ENCODE measurements around the gene ATG9B. TPM values are rescaled to one million over a fixed set of nuclear protein-coding genes. Genes with fewer than 3 reads are reported as not detected.

ATG9B gene
- total and polyA plus RNA-seq, 9 of the 15 experiments (the other 6 are each of a cell fraction or from before 2014, with no cell fraction given), result 0.29 to 8.0 (median 2.1) TPM

DNA sequence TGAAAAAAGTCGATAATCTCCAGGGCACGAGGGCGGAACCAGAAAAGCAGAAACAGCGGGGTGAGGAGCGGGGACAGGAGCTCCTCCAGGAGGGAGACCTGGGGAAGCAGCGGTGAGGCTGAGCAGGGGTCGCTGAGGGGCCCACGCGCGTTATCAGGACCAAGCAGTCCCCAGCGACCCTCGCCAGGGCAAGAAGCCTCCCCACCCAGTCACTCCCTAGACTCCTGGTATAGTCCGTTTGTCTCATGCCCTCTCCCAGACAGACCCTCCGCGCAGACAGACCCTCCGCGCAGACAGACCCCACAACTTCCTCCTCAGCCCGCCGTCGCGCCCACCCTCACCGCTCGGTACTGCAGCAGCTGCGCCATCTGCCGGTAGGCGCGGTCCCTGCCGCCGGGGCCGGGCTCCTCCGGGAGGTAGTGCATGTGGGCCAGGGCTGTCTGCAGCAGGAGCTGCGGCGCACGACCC is 6.3 kb downstream of the ATG9B start (continued):
- TF ChIP-seq CAMTA2 (CRISPR knock-in tag; conservative IDR thresholded peaks at IDR 0.05) (peak; percentile 54; the same call in 1 of the 2 replicates), MYC (IDR thresholded peaks at IDR 0.05; ENCODE audit: low read depth, low read length) (peak; percentile 76), MYC (CRISPR knock-in tag; IDR thresholded peaks at IDR 0.05; ENCODE audit: borderline replicate concordance, low read depth) (no peak; the same call in 1 of the 2 replicates), PKNOX1 (IDR thresholded peaks at IDR 0.05) (peak; percentile 67), NEUROD1 (IDR thresholded peaks at IDR 0.05; ENCODE audit: borderline replicate concordance, low read depth, low read length, partially characterized antibody) (peak; percentile 12), ZBTB11 (CRISPR knock-in tag; IDR thresholded peaks at IDR 0.05) (peak in 1 of 3 experiments; percentile 38; a peak in 1 of 6 replicates), HNRNPLL (IDR thresholded peaks at IDR 0.05; ENCODE audit: low read depth, low read length, poor library complexity, severe bottlenecking) (peak; percentile 32), RUNX1 (IDR thresholded peaks at IDR 0.05; ENCODE audit: low read depth) (no peak), RB1 (IDR thresholded peaks at IDR 0.05; ENCODE audit: low read depth) (peak; percentile 88), E2F6 (IDR thresholded peaks at IDR 0.05; ENCODE audit: borderline replicate concordance in 1 of 2, extremely low read depth in 1 of 2, insufficient read depth in 1 of 2, insufficient read length in 1 of 2, low read depth in 1 of 2, low read length in 1 of 2, poor library complexity in 1 of 2, severe bottlenecking in 1 of 2) (peak; percentile 66 to 80), TRIM28 (IDR thresholded peaks at IDR 0.05) (peak; percentile 55; the same call in 1 of the 2 replicates)
- TF ChIP-seq, protein P1, sequence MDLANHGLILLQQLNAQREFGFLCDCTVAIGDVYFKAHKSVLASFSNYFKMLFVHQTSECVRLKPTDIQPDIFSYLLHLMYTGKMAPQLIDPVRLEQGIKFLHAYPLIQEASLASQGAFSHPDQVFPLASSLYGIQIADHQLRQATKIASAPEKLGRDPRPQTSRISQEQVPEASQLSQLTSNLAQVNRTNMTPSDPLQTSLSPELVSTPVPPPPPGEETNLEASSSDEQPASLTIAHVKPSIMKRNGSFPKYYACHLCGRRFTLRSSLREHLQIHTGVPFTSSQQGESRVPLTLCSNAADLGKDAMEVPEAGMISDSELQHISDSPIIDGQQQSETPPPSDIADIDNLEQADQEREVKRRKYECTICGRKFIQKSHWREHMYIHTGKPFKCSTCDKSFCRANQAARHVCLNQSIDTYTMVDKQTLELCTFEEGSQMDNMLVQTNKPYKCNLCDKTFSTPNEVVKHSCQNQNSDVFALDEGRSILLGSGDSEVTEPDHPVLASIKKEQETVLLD (IDR thresholded peaks at IDR 0.05), result peak; percentile 76; the same call in 1 of the 2 replicates
- TF ChIP-seq, protein P2, sequence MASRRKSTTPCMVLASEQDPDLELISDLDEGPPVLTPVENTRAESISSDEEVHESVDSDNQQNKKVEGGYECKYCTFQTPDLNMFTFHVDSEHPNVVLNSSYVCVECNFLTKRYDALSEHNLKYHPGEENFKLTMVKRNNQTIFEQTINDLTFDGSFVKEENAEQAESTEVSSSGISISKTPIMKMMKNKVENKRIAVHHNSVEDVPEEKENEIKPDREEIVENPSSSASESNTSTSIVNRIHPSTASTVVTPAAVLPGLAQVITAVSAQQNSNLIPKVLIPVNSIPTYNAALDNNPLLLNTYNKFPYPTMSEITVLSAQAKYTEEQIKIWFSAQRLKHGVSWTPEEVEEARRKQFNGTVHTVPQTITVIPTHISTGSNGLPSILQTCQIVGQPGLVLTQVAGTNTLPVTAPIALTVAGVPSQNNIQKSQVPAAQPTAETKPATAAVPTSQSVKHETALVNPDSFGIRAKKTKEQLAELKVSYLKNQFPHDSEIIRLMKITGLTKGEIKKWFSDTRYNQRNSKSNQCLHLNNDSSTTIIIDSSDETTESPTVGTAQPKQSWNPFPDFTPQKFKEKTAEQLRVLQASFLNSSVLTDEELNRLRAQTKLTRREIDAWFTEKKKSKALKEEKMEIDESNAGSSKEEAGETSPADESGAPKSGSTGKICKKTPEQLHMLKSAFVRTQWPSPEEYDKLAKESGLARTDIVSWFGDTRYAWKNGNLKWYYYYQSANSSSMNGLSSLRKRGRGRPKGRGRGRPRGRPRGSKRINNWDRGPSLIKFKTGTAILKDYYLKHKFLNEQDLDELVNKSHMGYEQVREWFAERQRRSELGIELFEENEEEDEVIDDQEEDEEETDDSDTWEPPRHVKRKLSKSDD (conservative IDR thresholded peaks at IDR 0.05; ENCODE audit: low read length), result no peak
- TF ChIP-seq, protein P3, sequence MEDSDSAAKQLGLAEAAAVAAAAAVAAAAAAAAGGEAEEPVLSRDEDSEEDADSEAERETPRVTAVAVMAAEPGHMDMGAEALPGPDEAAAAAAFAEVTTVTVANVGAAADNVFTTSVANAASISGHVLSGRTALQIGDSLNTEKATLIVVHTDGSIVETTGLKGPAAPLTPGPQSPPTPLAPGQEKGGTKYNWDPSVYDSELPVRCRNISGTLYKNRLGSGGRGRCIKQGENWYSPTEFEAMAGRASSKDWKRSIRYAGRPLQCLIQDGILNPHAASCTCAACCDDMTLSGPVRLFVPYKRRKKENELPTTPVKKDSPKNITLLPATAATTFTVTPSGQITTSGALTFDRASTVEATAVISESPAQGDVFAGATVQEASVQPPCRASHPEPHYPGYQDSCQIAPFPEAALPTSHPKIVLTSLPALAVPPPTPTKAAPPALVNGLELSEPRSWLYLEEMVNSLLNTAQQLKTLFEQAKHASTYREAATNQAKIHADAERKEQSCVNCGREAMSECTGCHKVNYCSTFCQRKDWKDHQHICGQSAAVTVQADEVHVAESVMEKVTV (CRISPR knock-in tag; IDR thresholded peaks at IDR 0.05), result peak; percentile 54; the same call in 1 of the 2 replicates
